Measurements from ENCODE around the gene XCR1. TPM values are rescaled to one million over a fixed set of nuclear protein-coding genes. Genes with fewer than 3 reads are reported as not detected.

The XCR1 gene
- total and polyA plus RNA-seq, 2 of the 8 experiments (the other 6 are each of a cell fraction or from before 2014, with no cell fraction given) = 0.53 TPM; not detected in 1

DNA sequence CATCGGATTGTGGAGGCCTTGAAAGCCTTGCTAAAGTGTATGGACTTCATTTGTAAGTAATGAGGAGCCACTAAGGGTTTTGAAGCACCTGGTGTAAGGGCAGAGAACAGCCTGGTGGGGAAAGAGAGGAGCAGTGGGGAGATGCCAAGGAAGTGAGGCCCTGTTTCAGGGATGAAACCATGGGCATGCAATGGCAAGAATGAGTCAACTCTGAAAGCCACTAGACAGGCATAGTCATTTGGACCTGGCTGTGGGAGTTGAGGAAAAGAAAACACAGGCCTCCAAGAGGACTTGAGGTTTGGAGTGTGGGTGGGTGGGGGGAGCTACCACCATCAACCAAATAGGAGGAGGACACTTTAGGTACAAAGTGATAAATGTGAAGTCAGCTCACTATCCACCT lies 7.6 kb downstream of the XCR1 start:
- no peak overlapping the region for H3K27ac ChIP-seq (ENCODE audit: low read depth, low read length)
- CTCF ChIA-PET (ENCODE audit: partially characterized antibody) = interaction anchor here (0.6 to 1.2 kb wide), 3 partner anchors 58 to 1722 kb away, joined by 3 to 4 read pairs (median 3); no protein-coding TSS in a partner anchor
- FAIRE-seq (no peak), DNase-seq (ENCODE audit: low read depth in 1 of 2, low spot score in 2 of 2) (no peak)
- no peak overlapping the region for H3K4me2 ChIP-seq (ENCODE audit: insufficient read depth in 1 of 2, low read depth in 2 of 2, low read length in 2 of 2)
- no peaks in the 10 kb centered on the region for H3K79me2 ChIP-seq (ENCODE audit: control insufficient read depth in 1 of 2, insufficient read depth in 2 of 2, low read length in 2 of 2)
- no peak overlapping the region for H2BK12ac ChIP-seq (ENCODE audit: low read depth, low read length)
- no peak overlapping the region for H3K14ac ChIP-seq (ENCODE audit: insufficient read length)
- no peak overlapping the region for H3K18ac ChIP-seq (ENCODE audit: extremely low read depth, low read length)
- no peak overlapping the region for H2AK5ac ChIP-seq (ENCODE audit: low read depth, low read length)
- no peak overlapping the region for H3K4ac ChIP-seq (replicated peaks; ENCODE audit: insufficient read length, low read depth, low read length)
- no peaks in the 10 kb centered on the region for H3K79me1 ChIP-seq (ENCODE audit: low read depth, low read length)
- no peak for TF ChIP-seq RBBP5 (IDR thresholded peaks at IDR 0.05; ENCODE audit: borderline replicate concordance, low read depth, low read length)
- no peak overlapping the region for H2AFZ ChIP-seq (ENCODE audit: low read length)
- no peak overlapping the region for H3K56ac ChIP-seq (replicated peaks; ENCODE audit: insufficient read length, low read depth, low read length)
- 94% methylated on average over 1 of the region's 1 CpG; no CpG with 5 or more reads in 1 of the 2 experiments for WGBS, 2 experiments (ENCODE audit: extremely low coverage in 1 of 2, insufficient coverage in 1 of 2, insufficient read length in 1 of 2, insufficient replicate concordance in 2 of 2, low coverage in 1 of 2, low lambda C conversion rate in 2 of 2, missing lambda C conversion rate in 1 of 2)
- H4K91ac ChIP-seq (replicated peaks; ENCODE audit: insufficient read length, low read length) = no peak overlapping the region
- H2BK120ac ChIP-seq (replicated peaks; ENCODE audit: low read depth, low read length) = no peak overlapping the region
- no peak overlapping the region for H2BK5ac ChIP-seq (ENCODE audit: low read depth, low read length)
- no peaks in the 10 kb centered on the region for H4K20me1 ChIP-seq (replicated peaks in 1 of 2; ENCODE audit: control insufficient read depth in 1 of 2, insufficient read depth in 2 of 2, low read length in 2 of 2)
- no peak overlapping the region for H4K8ac ChIP-seq (ENCODE audit: extremely low read depth, insufficient read depth, low read length)
- no peak overlapping the region for H2BK15ac ChIP-seq (ENCODE audit: low read length)
- no peak overlapping the region for H3K9ac ChIP-seq (replicated peaks in 1 of 4; ENCODE audit: extremely low read depth in 1 of 4, low read depth in 3 of 4, low read length in 3 of 4)
- H2BK20ac ChIP-seq (ENCODE audit: low read length) = no peak overlapping the region
- H3K23me2 ChIP-seq (ENCODE audit: low read depth, low read length) = no peaks in the 10 kb centered on the region
- H3K4me3 ChIP-seq (ENCODE audit: extremely low read depth in 1 of 4, insufficient read depth in 2 of 4, low read depth in 3 of 4, low read length in 4 of 4) = no peak overlapping the region
- H3K36me3 ChIP-seq (ENCODE audit: control insufficient read depth in 2 of 4, insufficient read depth in 4 of 4, low read length in 3 of 4) = no peaks in the 10 kb centered on the region
- H3K4me1 ChIP-seq (replicated peaks in 1 of 4; ENCODE audit: control insufficient read depth in 3 of 4, insufficient read depth in 4 of 4, low read length in 3 of 4) = no peaks in the 10 kb centered on the region
- no peaks in the 10 kb centered on the region for H3K27me3 ChIP-seq (replicated peaks in 1 of 4; ENCODE audit: control insufficient read depth in 3 of 4, extremely low read depth in 1 of 4, insufficient read depth in 3 of 4, low read length in 3 of 4)
- H4K5ac ChIP-seq (ENCODE audit: insufficient read length, low read depth, low read length) = no peak overlapping the region
- H3K9me3 ChIP-seq (ENCODE audit: insufficient read depth in 2 of 2, low read depth in 1 of 2, low read length in 1 of 2) = no peaks in the 10 kb centered on the region; a peak in 1 of 4 replicates
- no peak overlapping the region for H3K23ac ChIP-seq (ENCODE audit: insufficient read length)
- POLR2A ChIA-PET (ENCODE audit: partially characterized antibody) = no interaction called here

Measured in H1 (cell line).